GM18519 (cell line): ENCODE measurements around the gene EXOSC5.
"Not testable (repeated sequence)": the region's sequence is repeated elsewhere in the genome, so short reads cannot be mapped to it uniquely, and the experiment has no call there.

ENCODE experiments used
- ATAC-seq: cut with Tn5 transposase; IDR thresholded peaks from one replicate; pipeline ENCODE4 v1.9.1; 2021; ENCODE audit warnings: mild to moderate bottlenecking, moderate library complexity; ENCODE audit not compliant: unreplicated experiment, low FRiP score

The EXOSC5 gene

DNA sequence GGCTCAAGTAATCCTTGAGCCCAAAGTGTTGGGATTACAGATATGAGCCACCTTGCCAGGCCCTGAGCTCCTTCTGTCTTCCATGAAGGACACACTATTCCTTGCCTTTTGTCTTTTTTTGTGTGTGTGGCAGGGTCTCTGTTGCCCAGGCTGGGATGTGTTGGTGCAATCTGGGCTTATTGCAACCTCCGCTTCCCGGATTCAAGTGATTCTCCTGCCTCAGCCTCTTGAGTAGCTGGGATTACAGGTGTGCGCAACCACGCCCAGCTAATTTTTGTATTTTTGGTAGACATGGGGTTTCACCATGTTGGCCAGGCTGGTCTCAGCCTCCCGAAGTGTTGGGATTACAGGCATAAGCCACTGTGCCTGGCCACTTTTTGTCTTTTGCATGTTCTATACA lies 11.7 kb upstream of the EXOSC5 start:
- ATAC-seq: not testable (repeated sequence)

DNA sequence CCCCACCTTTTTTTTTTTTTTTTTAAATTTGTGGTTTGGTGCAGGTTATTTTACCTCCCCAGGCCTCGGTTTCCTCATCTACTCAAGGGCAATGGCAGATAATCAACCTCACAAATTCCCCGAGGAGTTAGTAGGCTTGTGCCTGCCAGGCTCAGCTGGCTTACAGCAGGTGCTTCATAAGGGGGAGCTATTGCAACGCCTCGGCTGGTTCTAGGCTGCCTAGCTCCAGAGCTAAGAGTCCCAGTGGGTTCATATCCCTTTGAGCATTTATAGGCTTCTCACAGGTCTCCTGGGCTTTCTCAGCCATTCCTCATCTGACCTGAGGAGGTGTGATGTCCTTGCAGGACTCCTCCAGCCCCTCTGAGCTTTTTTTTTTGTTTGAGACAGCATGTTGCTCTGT lies 11.1 kb upstream of the EXOSC5 start:
- no peak for ATAC-seq

DNA sequence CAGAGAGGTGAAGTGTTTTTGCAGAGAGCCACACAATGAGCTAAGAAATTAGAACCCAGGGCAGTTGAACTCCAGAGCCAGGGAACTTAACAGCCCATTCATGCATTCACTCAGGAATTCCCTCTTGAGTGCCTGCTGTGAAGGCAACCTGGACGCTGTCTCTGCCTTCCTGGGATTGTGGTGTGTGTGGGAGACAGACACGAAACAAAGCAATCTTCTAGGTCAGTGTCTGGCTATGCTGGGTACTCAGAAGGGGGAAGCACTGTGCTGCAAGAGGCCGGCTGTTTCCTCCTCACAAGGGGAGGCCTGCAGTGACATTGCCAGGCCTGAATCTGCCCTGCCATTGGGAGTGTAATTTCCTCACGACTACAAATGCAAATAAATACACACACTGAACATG lies 10.1 kb upstream of the EXOSC5 start:
- ATAC-seq: no peak

DNA sequence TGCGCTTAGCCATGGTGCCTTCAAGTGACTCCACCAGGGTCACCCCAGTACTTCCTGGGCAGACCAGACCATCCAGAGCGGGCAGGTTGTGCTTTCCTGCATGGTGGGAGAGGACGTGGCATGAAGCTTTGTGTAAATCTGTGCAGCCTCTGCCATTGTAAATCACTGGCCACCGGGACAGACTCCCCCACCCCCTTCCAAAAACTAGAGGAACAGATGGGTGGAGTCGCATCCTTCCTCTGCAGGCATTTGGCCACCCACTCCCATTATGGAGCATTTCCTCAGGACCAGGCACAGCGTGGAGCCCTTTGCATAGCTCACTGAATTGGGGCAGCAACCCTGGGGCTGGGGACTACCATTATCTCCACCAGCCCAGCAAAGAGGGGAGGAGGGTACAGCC lies 8.6 kb upstream of the EXOSC5 start:
- ATAC-seq: no peak

DNA sequence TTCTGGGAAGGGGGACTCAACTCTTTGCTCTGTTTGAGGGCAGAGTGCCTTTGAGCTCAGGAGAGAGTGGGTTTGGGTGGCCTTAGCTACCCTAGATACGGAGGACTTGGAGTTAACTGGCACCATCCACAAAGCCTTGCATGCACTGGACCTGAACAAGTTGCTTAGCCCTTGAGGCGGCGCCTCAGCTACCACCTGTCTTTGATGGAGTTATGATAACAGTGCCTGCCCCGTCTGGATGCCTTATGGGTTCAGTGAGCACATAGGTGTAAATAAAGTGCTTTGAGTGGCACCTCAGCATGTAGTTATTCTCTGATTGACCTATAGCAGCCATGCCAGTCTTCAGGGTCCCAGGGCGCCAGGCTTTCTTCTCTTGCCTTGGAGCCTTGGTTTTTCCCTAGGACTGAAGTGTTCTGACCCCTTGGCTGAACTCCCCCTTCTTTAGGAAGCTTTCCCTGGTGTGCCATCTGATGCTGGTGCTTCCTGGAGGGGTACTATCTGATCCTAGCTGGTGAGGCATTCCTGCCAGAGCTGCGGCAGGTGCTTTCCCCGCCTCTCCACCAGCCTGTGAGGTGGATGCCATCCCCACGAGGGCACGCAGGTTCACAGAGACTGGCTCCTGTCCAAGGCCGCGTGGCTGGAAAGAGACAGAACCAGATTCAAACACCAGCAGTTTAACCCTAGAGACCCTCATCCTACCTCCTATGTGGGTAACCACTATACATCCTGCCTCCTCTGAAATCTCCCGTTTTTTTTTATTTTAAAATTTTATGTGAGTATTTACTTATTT lies 6.2 kb upstream of the EXOSC5 start:
- ATAC-seq: no peak

DNA sequence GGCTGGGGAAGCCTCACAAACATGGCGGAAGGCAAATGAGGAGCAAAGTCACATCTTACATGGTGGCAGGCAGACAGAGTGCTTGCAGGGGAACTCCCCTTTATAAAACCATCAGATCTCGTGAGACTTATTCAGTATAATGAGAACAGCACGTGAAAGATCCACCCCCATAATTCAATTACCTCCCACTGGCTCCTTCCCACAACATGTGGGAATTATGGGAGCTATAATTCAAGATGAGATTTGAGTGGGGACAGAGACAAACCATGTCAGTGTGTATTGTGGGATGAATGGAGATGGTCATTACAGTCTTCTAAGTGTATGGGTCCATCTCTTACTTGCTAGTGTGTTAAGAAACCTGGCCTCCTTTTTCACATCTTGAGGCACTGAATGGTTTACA lies 4.9 kb upstream of the EXOSC5 start:
- ATAC-seq: no peak

DNA sequence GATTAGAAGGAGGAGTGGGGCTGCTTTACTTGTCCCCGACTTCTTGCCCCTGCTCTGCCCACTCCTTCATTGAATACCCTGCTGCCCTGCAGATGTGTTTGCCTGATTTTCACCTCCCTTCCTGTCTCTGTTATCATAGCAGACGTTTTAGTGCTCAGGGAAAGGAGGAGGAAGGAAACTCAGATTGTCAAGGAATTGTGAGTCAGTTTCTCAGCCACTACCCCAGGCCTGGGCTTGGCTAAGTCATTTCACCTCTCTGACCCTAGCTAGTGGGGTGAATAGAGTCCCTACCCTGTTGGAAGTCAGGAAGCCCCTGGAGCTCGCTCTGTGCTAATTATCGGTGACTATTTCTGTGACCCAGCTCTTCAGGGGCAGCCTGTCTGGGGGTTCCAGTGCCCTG lies 4.3 kb upstream of the EXOSC5 start:
- no peak for ATAC-seq

DNA sequence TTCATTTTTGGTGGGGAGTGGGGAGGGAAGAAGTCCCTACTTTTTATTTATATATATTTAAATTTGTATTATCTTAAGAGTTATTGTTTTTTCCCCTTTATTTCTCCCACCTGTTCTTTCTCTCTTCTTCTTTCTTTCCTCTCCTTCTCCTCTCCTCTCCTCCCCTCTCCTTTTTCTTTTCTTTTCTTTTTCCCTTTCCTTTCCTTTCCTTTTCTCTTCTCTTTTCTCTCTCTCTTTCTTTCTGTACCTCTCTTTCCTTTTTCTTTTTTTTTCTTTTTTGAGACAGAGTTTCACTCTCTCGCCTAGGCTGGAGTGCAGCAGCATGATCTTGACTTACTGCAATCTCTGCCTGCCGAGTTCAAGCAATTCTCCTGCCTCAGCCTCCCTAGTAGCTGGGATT lies 2.4 kb upstream of the EXOSC5 start:
- no peak for ATAC-seq

DNA sequence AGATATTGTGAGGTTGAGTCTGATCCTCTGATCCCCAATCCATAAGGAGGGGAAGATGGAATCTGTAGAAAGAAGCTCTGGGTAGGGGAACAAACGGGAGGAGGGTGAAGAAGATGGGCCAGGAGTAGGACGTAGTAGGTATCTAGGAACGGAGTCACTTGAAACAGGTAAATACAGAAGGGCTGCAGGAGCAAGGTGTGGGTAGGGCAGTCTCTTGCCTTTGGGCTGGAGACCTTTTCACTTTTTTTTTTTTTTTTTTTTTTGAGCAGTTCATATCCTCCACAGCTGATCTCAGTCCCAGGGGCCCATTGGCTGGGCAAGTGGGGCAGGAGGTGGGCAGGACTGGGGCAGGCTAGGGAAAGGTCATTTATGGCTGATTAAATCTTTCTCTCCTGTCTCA lies 1.9 kb upstream of the EXOSC5 start:
- ATAC-seq: no peak

DNA sequence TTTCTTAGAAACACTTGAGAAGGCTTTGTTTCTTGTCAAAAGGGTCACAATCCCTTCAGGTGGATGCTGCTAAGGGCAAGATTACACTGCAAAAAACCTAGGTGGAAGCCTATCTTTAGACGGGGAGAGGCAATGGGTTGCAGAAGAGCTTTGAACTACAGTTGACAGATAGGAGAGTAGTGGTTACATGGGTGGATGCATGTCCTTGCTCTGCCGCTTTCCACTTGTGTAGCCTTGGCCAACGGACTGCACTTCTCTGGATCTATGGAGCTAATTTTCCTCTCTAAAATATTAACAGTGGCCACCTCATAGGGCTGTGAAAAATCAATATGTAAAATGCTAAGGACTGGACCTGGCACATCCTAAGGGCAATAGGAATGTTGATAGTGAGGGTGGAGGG lies 1.4 kb upstream of the EXOSC5 start:
- ATAC-seq: no peak

DNA sequence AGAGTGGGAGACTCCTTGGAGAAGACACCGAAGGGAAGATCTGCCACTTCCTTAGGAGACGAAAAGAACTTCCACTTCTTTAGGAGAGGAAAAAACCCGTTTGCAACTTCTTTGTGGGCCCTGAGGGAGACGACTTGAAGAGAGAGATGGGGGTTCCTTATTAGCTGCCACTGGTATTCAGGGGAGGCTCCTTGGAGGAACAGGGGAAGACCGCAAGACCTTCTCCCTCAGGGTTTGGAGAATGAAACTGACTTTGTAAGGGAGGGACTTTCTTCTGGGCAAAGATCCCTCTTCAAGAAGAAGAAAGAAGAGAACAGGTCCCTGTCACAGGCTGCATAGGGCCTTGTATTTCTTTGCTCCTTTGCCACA lies 875 bp upstream of the EXOSC5 start:
- ATAC-seq: no peak

DNA sequence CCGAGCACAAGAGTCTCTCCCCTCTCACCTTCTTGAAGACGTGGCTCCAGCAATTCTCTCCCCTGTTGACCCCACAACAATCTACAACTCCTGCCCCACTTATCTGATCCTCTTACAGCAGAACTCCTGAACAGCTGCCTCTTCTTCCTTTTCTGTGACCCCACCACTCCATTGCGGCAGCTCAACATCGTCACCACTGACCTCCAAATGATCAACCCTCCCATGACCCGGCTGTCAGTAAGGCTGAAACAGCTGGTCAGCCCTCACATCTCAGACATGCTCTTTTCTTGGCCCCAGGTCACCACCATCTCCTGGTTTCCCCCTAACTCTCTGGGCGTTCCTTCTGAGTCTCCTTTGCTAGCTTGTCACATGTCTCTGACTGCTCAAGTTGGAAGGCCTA lies 1.8 kb downstream of the EXOSC5 start:
- ATAC-seq: no peak

DNA sequence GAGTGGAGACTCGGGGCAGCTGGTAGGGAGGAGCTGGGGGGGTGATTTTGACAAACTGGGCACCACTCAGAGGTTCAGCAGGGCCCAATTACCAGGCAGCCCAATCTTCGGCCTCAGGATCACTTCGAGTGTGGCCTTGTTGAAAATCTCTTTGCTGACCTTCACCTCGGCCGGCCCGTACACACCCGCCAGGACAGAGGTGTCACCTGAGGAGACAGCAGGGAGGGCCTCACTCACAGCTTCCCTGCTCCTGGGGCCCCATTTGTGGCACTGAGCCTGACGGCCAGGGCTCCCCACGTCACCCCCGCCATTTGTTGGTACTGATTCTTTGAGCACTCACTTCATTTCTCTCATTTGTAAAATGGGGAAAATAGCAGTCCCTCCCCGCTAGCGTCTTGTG lies 4.4 kb downstream of the EXOSC5 start:
- ATAC-seq: no peak

DNA sequence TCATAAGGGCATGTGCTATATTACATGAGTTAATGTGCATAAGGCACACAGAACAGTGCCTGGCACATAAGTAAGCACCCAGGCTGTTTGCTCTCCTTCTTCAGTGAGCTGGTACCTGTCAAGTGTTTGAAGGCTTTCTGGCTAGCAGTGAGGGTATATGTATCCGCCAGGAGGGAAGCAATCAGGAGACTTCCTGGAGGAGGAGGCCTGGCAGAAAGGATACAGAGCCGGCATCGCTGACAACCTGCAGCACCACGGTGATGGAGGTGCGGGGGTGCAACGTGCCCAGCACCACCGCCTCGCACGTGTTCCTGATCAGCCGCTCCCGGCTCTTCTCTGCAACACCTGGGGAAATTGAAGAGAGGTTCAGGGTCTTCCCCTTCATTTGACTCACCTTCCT lies 5.5 kb downstream of the EXOSC5 start:
- ATAC-seq: no peak

DNA sequence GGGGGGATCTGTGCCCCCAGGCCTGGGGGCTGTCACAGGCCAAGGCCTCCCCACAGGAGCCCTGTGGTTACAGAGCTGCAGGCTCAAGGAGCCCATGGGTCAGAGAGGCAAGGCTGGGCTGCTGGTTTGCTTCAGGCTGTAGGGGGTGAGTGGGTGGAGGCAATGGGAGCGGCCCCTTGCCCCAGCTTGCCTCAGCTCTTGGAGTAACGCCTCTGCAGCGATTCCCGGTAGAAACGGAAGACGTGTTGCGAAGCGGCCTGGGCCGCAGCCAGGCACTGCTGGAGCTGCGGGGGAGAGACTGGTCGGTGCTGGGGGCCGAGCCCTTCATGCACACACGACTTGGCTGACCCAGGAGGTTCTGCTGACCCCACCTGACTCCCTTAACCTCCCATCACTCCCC lies 10.7 kb downstream of the EXOSC5 start:
- ATAC-seq: no peak

DNA sequence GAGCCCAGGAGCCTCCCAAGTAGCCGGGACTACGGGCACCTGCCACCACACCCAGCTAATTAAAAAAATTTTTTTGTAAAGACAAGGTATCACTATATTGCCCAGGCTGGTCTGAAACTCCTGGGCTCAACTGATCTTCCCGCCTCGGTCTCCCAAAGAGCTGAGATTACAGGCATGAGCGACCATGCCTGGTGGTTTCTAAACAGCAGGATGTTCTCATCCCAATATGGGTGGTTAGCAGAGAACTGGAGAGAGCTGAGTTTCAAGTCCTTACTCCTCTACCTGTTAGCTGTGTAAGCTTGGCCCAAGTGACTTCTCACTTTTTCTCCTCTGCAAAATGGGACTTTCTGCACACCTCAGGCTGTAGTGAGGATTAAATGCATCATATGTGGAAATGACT lies 12.8 kb downstream of the EXOSC5 start:
- ATAC-seq: no peak

DNA sequence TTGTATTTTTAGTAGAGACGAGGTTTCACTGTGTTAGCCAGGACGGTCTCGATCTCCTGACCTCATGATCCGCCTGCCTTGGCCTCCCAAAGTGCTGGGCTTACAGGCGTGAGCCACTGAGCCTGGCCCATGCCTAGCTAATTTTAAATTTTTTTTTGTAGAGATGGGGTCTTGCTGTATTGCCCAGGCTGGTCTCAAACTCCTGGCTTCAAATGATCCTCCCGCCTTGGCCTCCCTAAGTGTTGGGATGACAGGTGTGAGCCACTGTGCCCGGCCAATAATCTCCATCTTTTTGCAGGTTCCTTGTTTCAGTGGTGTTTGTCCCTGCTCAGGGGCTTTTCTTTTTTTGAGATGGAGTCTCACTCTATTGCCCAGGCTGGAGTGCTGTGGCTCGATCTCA lies 15.6 kb downstream of the EXOSC5 start:
- not testable (repeated sequence) for ATAC-seq

DNA sequence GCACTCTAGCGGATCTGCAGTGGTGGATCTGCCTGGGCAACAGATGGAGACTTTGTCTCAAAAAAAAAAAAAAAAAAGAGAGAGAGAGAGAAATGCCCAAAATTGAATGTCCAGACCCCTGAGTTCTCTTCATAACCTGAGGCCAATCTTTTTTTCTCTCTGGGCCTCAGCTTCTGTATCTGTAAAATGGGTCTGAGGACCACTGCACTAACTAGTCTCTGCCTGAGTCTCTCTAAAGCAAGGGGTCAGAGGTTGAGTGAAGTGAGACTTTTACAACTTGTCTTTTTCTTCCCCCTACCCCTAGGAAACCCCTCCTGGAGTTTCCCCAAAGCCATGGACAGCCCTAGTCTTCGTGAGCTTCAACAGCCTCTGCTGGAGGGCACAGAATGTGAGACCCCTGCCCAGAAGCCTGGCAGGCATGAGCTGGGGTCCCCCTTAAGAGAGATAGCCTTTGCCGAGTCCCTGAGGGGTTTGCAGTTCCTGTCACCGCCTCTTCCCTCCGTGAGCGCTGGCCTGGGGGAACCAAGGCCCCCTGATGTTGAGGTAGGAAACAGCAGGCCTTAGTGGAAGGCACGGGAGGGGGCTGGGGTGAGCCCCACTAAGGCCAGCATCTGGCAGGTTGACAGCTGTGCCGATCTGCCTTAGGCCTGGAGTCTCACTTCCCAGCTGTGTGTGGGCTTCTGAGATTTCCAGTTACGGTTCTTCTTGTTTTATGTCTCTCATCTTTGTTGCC lies 19.0 kb downstream of the EXOSC5 start:
- no peak for ATAC-seq

DNA sequence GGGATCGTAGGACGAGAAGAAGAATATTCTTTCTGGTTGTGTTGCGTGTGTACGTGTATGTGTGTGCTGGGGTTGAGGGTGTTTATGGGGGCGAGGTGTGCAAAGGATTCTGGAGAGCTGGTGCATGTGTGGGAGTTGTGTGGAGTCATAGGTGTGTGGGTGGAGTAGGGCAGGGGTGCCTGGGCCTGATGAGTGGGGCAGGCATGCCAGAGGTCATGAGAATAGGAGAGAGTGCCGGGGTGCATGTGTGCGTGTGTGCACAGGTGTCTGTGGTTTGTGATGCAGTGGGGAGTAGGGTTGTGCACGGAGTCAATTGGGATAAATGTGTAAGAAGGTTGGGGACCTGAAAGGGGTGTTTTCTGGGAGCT lies 20.2 kb downstream of the EXOSC5 start:
- no peak for ATAC-seq

DNA sequence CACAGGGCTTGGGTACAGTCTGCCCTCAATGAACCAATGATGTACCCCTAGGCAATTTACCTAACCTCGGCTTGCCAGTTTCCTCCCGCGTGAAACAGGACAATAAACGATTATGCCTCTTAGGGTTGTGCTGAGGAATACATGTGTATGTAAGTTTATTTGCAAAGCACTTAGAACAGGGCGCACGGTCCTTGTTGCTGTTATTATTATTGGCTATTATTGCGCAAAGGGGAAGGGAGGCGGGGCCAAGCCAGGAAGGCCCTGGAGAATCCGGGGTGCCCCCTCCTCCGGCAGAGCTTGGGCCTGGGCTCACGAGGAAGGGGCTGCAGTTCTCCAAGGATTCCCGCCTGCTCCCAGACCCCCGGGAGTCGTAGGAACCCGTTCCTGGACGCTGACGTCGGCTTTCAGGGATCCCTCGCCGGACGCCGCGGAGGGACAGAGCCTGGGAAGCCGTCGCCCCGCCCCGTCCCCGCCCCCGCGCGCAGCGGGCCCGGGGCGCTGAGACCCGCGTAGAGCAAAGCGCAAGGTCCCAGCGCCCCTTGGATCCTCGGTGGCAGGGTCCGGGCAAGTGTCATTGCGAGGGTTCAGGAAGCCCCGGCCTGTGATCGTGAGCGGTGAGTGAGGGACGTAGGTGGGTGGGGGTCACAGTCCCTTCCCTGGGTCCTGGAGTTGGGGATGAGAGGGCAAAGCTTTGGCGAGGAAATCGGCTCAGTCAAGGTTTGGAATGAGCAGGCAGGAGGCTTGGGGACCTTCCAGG lies 20.7 kb downstream of the EXOSC5 start, which contains the start of gene TMEM91:
Gene TMEM91 (plus strand): TSS at position 293 of the 757 bp plus-strand sequence. CDS start 1,777 bp downstream, outside the sequence.
- no peak for ATAC-seq

DNA sequence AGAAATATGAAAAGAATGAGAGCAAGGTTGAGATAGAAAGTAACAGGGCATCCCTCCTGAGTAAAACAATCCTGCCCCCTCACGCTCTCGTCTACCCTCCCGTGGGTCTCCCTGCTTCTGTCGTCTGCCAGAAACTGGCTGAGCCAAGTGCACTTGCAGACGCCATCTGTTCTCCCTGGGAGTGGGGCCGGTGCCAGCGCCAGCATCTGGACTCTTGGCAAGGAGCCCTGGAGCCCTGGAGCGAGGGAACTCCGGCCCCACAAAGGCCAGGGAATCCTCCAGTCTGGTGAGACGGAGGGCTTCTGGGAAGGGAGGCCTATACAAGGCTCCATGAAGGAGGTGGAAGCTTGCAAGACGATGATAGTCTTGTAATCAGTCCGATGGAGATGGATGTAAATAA lies 23.2 kb downstream of the EXOSC5 start:
- ATAC-seq: no peak
